Measurements from ENCODE around the gene KMT2E. TPM values are rescaled to one million over a fixed set of nuclear protein-coding genes. Genes with fewer than 3 reads are reported as not detected.

Gene KMT2E
- total RNA-seq, 1 donor from 2014 or later = 97.0 TPM

- ATAC-seq (no peak), DNase-seq (no peak)
- peaks cover 97% of the 10 kb centered on the region for H3K36me3 ChIP-seq
- intact Hi-C loops (cut with DNase I) = no loop called here
- no peak overlapping the region for H3K27ac ChIP-seq
- H3K4me1 ChIP-seq = no peaks in the 10 kb centered on the region
- no peak for TF ChIP-seq CTCF (IDR thresholded peaks at IDR 0.05)
- H3K4me3 ChIP-seq = no peak overlapping the region
- H3K27me3 ChIP-seq = no peaks in the 10 kb centered on the region
- H3K9me3 ChIP-seq = no peaks in the 10 kb centered on the region
Observed at GRCh38 chr7:105068886-105069285, 54.9 kb downstream of the KMT2E start.

DNA sequence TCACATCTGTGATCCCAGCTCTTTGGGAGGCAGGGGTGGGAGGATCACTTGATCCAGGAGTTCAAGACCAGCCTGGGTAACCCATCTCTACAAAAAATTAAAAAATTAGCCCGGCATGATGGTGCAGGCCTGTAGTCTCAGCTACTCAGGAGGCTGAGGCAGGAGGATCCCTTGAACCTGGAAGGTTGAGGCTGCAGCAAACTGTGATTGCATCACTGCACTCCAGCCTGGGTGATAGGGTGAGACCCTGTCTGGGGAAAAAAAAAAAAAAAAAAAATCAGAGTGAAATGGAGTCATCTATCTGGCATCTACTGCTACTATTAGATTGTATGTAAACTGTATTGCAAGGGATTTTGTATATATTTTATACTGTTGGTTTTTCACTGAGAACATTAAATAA is 59.1 kb downstream of the KMT2E start:
- no peak for ATAC-seq
- no peak for TF ChIP-seq CTCF (IDR thresholded peaks at IDR 0.05)
- H3K27me3 ChIP-seq = no peaks in the 10 kb centered on the region
- no peaks in the 10 kb centered on the region for H3K9me3 ChIP-seq
- no peak overlapping the region for H3K4me3 ChIP-seq
- H3K36me3 ChIP-seq = peaks cover 99% of the 10 kb centered on the region
- no peak for DNase-seq
- intact Hi-C loops (cut with DNase I) = no loop called here
- no peak overlapping the region for H3K27ac ChIP-seq
- H3K4me1 ChIP-seq = no peaks in the 10 kb centered on the region

DNA sequence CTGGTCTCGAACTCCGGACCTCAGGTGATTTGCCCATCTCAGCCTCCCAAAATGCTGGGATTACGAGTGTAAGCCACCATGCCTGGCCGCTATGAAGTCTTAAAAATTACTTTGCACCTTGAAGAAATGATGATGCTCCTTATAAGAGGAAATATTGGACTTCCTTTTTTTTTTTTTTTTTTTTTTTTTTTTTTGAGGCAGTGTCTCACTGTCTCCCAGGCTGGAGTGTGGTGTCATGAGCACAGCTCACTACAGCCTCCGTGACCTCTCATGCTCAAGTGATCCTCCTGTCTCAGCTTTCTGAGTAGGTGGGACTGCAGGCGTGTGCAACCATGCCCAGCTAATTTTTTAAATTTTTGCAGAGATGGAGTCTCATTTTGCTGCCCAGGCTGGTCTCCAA is 65.3 kb downstream of the KMT2E start:
- peaks cover 97% of the 10 kb centered on the region for H3K36me3 ChIP-seq
- no peaks in the 10 kb centered on the region for H3K4me1 ChIP-seq
- no peak overlapping the region for H3K4me3 ChIP-seq
- intact Hi-C loops (cut with DNase I) = no loop called here
- peak; percentile 29 for ATAC-seq
- no peak for DNase-seq
- TF ChIP-seq CTCF (IDR thresholded peaks at IDR 0.05) = no peak
- H3K27me3 ChIP-seq = no peaks in the 10 kb centered on the region
- no peak overlapping the region for H3K27ac ChIP-seq
- H3K9me3 ChIP-seq = no peaks in the 10 kb centered on the region

GRCh38 chr7:105084581-105084980 is 70.6 kb downstream of the KMT2E start:
- Histone ChIP-seq H3K36me3 (peaks cover 82% of the 10 kb centered on the region), H3K9me3 (no peaks in the 10 kb centered on the region), H3K27me3 (no peaks in the 10 kb centered on the region), H3K27ac (no peak overlapping the region), H3K4me3 (no peak overlapping the region), H3K4me1 (no peaks in the 10 kb centered on the region)
- TF ChIP-seq CTCF (IDR thresholded peaks at IDR 0.05) = no peak
- DNase-seq (no peak), ATAC-seq (peak; percentile 71)
- intact Hi-C loops (cut with DNase I) = no loop called here

GRCh38 chr7:105086850-105087249 is 72.8 kb downstream of the KMT2E start:
- Histone ChIP-seq H3K4me1 (no peaks in the 10 kb centered on the region), H3K9me3 (no peaks in the 10 kb centered on the region), H3K27ac (no peak overlapping the region), H3K27me3 (no peaks in the 10 kb centered on the region), H3K36me3 (peaks cover 81% of the 10 kb centered on the region), H3K4me3 (no peak overlapping the region)
- no peak for TF ChIP-seq CTCF (IDR thresholded peaks at IDR 0.05)
- DNase-seq (no peak), ATAC-seq (no peak)
- intact Hi-C loops (cut with DNase I) = no loop called here

DNA sequence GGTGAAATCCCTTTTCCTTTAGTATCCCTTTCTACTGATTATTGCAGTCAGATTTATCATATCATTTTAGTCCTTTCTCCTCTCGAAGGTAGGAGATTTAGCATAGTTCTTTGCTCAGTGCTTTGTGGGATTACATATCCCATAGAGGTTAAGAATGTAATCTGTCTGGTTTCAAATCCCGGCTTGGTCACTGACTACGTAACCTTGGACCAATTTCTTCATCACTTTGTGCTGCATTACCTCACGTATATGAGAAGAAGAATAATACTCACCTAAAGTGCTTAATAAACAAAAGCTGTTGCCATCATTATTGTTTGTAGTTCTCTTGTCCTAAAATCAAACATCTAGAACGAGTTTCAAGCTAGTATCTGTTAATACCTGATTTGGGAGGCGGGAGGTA is 74.0 kb downstream of the KMT2E start:
- intact Hi-C loops (cut with DNase I) = no loop called here
- no peak overlapping the region for H3K4me3 ChIP-seq
- no peak overlapping the region for H3K27ac ChIP-seq
- no peaks in the 10 kb centered on the region for H3K4me1 ChIP-seq
- DNase-seq (no peak), ATAC-seq (no peak)
- H3K27me3 ChIP-seq = no peaks in the 10 kb centered on the region
- no peaks in the 10 kb centered on the region for H3K9me3 ChIP-seq
- no peak for TF ChIP-seq CTCF (IDR thresholded peaks at IDR 0.05)
- peaks cover 81% of the 10 kb centered on the region for H3K36me3 ChIP-seq

Measured in upper lobe of right lung (tissue), 1 donor.